ENCODE data around the gene TSPO.

TSPO gene

DNA sequence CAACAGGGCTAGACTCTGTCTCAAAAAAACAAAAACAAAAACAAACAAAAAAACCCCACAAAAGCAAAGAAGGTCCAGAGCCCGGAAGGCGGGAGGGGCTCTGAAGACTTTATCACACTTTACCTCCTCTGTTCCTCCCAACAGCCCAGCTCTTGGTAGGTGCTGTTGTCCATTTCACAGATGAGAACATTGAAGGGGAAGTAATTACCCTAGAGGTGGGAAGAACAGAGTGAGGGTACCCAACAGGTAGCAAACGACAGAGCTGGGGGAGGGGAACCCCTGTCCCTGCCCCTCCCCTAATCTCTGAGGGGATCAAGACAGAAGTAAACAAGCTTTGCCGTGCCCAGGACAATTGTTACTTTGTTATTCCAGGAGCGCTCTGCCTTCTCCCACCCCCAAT lies 41.8 kb upstream of the TSPO start:
- H3K4me3 ChIP-seq (ENCODE audit: low read depth, low read length, poor library complexity, severe bottlenecking) = no peak overlapping the region
- TF ChIP-seq, protein P1, sequence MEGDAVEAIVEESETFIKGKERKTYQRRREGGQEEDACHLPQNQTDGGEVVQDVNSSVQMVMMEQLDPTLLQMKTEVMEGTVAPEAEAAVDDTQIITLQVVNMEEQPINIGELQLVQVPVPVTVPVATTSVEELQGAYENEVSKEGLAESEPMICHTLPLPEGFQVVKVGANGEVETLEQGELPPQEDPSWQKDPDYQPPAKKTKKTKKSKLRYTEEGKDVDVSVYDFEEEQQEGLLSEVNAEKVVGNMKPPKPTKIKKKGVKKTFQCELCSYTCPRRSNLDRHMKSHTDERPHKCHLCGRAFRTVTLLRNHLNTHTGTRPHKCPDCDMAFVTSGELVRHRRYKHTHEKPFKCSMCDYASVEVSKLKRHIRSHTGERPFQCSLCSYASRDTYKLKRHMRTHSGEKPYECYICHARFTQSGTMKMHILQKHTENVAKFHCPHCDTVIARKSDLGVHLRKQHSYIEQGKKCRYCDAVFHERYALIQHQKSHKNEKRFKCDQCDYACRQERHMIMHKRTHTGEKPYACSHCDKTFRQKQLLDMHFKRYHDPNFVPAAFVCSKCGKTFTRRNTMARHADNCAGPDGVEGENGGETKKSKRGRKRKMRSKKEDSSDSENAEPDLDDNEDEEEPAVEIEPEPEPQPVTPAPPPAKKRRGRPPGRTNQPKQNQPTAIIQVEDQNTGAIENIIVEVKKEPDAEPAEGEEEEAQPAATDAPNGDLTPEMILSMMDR (IDR thresholded peaks at IDR 0.05; ENCODE audit: low read length) = no peak
- no peak for TF ChIP-seq EZH2 (IDR thresholded peaks at IDR 0.05; ENCODE audit: borderline replicate concordance, low read length)
- H3K4me1 ChIP-seq (ENCODE audit: insufficient read depth, low read length, severe bottlenecking) = peaks cover 36% of the 10 kb centered on the region
- no peak overlapping the region for H3K4me2 ChIP-seq (ENCODE audit: low read length)
- no peaks in the 10 kb centered on the region for H3K9me3 ChIP-seq (ENCODE audit: low read length)
- no peaks in the 10 kb centered on the region for H3K9me2 ChIP-seq (ENCODE audit: low read depth, low read length)
- H3K9ac ChIP-seq (ENCODE audit: low read length) = no peak overlapping the region
- H3F3A ChIP-seq (ENCODE audit: insufficient read depth, low read length) = no peaks in the 10 kb centered on the region
- H2AFZ ChIP-seq (ENCODE audit: low read length) = no peak overlapping the region
- no peak overlapping the region for H3K27ac ChIP-seq (ENCODE audit: low read depth, low read length, poor library complexity, severe bottlenecking)
- H4K20me1 ChIP-seq (ENCODE audit: insufficient read depth, low read length) = no peaks in the 10 kb centered on the region
- H3K27me3 ChIP-seq (ENCODE audit: insufficient read depth, low read length) = no peaks in the 10 kb centered on the region
- H3K36me3 ChIP-seq (ENCODE audit: insufficient read depth, low read length) = peaks cover 7% of the 10 kb centered on the region
- peaks cover 27% of the 10 kb centered on the region for H3K79me2 ChIP-seq (ENCODE audit: insufficient read depth, low read length)

DNA sequence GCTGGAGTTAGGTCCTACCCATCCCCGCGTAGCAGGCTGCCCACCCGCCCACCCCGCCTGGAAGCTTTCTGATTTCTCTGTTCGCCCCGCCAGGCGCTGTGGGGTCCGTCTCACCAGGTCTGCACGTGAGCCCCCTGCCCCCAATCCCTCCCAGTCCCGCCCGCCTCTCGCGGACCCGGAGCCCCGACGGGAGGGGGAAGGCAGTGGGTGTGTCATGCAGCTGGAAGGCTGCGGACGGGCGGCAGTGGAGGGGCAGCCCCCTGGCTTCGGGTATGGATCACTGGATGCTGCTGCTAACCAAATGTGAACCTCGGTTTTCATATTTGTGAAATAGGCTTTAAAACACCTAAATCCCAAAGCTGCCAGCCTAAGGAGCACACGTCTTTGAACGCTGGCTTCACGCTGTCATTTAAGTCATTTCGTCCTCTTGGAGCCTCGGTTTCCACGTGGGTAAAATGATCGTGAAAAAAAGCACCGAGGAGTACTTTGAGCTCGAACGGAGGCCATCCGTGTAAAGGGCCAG lies 41.4 kb upstream of the TSPO start:
- Histone ChIP-seq H3K79me2 (ENCODE audit: insufficient read depth, low read length) (peaks cover 27% of the 10 kb centered on the region), H2AFZ (ENCODE audit: low read length) (no peak overlapping the region), H3K9me3 (ENCODE audit: low read length) (no peaks in the 10 kb centered on the region), H3K27ac (ENCODE audit: low read depth, low read length, poor library complexity, severe bottlenecking) (no peak overlapping the region), H3K36me3 (ENCODE audit: insufficient read depth, low read length) (peaks cover 12% of the 10 kb centered on the region), H3K4me1 (ENCODE audit: insufficient read depth, low read length, severe bottlenecking) (peaks cover 41% of the 10 kb centered on the region), H3K4me2 (ENCODE audit: low read length) (peak overlapping the region; percentile 88), H3F3A (ENCODE audit: insufficient read depth, low read length) (0 out of 2 replicates have a peak, but pooled peaks cover 3% of the 10 kb centered on the region), H4K20me1 (ENCODE audit: insufficient read depth, low read length) (no peaks in the 10 kb centered on the region), H3K9ac (ENCODE audit: low read length) (peak overlapping the region; percentile 48; the same call in 1 of the 2 replicates), H3K4me3 (ENCODE audit: low read depth, low read length, poor library complexity, severe bottlenecking) (peak overlapping the region; percentile 86), H3K9me2 (ENCODE audit: low read depth, low read length) (no peaks in the 10 kb centered on the region), H3K27me3 (ENCODE audit: insufficient read depth, low read length) (no peaks in the 10 kb centered on the region)
- TF ChIP-seq, protein P1 (IDR thresholded peaks at IDR 0.05; ENCODE audit: low read length) = no peak
- no peak for TF ChIP-seq EZH2 (IDR thresholded peaks at IDR 0.05; ENCODE audit: borderline replicate concordance, low read length)

DNA sequence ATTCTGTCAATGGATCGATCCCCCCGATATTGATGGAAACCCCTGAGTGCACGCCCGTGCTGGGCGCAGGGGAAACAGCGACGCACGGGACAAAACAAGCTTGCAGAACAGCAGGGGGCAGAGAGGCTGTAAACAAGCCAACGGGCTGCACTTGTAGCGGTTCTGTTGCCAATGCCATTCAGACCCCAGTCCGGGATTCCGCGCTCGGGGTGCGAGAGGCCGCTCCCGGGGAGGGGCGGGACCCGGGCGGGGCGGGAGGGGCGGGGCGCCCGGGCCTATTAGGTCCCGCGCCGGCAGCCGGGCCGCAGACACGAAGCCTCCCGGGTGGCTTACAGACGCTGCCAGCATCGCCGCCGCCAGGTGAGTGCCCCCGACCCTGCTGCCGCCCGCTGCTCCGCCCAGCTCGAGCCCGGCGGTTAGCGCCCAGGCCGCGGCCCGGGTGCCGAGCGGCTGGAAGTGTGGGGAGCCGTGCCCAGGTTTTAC lies 40.9 kb upstream of the TSPO start, which contains the start of gene BIK:
Gene BIK (plus strand): TSS at position 307 of the 483 bp plus-strand sequence. CDS start 13,273 bp downstream, outside the sequence.
- H3K4me2 ChIP-seq (ENCODE audit: low read length) = peak within 1 kb of the TSS; percentile 88
- no peak within 1 kb of the TSS for H2AFZ ChIP-seq (ENCODE audit: low read length)
- peaks cover 15% of the 10 kb centered on the region for H3K36me3 ChIP-seq (ENCODE audit: insufficient read depth, low read length)
- 0 out of 2 replicates have a peak, but pooled peaks cover 3% of the 10 kb centered on the region for H3F3A ChIP-seq (ENCODE audit: insufficient read depth, low read length)
- peak within 1 kb of the TSS; percentile 96 for H3K27ac ChIP-seq (ENCODE audit: low read depth, low read length, poor library complexity, severe bottlenecking)
- no peaks in the 10 kb centered on the region for H3K27me3 ChIP-seq (ENCODE audit: insufficient read depth, low read length)
- H3K9me3 ChIP-seq (ENCODE audit: low read length) = no peaks in the 10 kb centered on the region
- TF ChIP-seq, protein P1 (IDR thresholded peaks at IDR 0.05; ENCODE audit: low read length) = peak; percentile 66
- no peak for TF ChIP-seq EZH2 (IDR thresholded peaks at IDR 0.05; ENCODE audit: borderline replicate concordance, low read length)
- no peaks in the 10 kb centered on the region for H3K9me2 ChIP-seq (ENCODE audit: low read depth, low read length)
- H3K9ac ChIP-seq (ENCODE audit: low read length) = peak within 1 kb of the TSS; percentile 94
- H4K20me1 ChIP-seq (ENCODE audit: insufficient read depth, low read length) = no peaks in the 10 kb centered on the region
- peaks cover 46% of the 10 kb centered on the region for H3K4me1 ChIP-seq (ENCODE audit: insufficient read depth, low read length, severe bottlenecking)
- H3K4me3 ChIP-seq (ENCODE audit: low read depth, low read length, poor library complexity, severe bottlenecking) = peak within 1 kb of the TSS; percentile 86
- H3K79me2 ChIP-seq (ENCODE audit: insufficient read depth, low read length) = peaks cover 27% of the 10 kb centered on the region

Measured in OCI-LY1 (cell line).